Raji (cell line): Measurements from ENCODE around the gene AP1G1.

ENCODE experiments used
- POLR2A ChIP-seq: IDR thresholded peaks from 2 replicates; pipeline ENCODE4 v1.6.1; 2011; ENCODE audit warnings: low read depth, low read length, control low read depth; ENCODE audit not compliant: insufficient read depth

The AP1G1 gene

DNA sequence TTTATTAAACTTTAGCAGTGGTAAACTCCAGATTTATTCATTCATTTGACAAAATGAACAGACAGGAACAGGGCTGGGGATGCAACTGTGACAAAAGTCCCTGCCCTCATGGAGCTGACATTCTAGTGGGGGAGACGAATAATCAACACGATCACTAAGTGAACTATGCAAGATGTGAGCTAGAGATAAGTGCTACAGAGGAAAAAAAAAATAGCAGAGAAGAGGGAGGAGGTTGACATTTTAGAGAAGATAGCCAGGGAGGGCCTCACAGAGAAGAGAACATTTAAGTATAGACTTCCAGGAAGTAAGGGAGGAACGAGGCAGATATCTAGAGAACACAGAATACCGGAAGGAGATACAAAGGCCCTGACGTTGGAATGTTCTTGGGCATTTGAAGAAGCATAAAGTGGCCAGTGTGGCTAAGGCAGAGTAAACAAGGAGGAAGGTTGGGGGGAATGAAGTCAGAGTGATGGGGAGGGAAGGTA lies 17.9 kb upstream of the AP1G1 start:
- TF ChIP-seq POLR2A, result no peak

DNA sequence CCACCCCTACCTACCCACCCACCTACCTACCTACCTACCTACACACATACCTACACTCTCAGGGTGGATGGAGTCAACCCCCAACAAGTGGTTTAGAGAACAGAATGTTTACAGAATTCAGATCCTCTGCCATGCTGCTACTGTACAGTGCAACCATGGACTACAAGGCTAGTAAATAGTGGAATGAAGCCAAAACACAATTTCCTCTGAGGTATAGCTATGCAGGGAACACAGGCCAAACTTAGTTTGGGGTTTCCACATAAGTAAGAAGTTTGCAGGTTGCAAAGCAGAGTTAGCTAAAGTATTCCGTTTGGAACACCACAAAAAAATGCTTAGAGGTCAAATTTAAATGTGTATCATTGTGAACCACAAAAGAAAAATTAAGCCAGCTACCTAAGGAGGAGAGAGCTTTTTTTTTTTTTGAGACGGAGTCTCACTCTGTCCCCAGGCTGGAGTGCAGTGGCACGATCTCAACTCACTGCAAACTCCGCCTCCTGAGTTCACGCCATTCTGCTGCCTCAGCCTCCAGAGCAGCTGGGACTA lies 2.7 kb upstream of the AP1G1 start:
- no peak for TF ChIP-seq POLR2A

DNA sequence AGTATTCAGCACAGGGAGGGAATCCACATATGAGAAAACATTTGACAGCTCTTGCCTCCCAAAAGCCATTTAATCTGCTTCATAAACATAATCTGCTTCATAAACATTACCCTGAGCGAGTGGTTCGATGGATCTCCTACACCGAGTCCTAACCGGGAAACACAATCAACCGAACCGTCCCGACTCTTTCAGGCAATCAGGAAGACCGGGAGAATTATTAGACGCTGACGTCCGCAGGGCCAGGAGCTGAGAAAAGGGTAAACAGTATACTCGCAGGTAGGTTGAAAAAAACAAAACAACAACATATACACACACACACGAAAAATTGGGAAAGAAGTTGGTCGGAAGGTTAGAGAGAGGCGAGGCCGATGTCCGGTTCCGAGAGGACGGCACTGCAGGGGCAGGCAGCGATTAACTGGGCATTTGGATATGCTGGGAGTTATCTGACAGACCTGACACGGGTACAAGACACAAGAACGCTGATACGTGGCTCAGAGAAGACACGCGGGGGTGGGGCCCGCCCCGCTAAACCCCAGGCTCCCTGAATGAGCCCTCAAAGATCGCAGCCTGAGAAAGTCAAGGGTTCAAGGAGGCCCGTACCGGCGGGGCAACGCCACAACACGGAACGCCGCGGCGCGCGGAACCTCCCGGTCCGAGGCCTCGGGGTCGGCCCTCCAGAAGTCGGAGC lies 585 bp downstream of the AP1G1 start:
- no peak for TF ChIP-seq POLR2A

DNA sequence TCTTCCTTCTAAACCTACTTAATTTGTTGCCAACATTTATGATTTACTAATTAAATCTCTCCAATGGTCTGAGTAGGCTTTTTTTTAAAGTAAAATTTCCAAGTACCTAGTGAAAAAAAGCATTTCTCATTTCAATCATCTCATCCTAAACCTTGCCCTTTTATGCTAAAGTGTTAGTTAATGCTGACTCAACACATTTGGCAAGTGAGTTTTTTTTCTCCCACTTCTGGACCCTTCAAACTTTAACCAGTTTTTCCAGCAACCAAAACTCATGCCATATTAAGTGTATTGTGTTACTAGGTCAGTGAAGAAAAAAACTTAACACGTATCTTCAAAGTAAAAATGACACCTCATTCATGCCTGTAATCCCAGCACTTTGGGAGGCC lies 5.3 kb downstream of the AP1G1 start:
- no peak for TF ChIP-seq POLR2A

DNA sequence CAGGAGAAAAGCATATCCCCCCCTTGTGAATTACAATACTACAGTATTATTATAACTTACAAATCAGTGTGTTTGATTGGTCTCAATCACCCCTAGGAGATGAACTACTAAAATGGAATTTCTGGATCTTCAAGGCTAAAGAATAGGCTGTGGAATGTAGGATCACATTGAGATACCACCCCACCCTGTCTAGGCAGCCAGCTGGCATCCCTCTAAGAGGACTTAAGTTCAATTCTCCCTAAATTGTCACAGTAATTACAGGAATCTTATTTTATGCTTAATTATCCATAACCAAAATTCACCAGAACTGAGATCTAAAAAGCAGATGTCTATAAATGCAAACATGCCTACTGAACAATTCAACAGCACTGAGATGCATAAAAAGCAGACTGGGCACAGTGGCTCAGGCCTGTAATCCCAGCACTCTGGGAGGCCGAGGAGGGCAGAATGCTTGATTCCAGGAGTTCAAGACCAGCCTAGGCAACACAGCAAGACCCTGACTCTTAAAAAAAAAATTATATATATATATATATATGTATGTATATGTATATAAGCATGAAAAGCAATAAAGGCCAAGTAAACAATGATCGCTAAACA lies 12.0 kb downstream of the AP1G1 start:
- TF ChIP-seq POLR2A, result no peak

DNA sequence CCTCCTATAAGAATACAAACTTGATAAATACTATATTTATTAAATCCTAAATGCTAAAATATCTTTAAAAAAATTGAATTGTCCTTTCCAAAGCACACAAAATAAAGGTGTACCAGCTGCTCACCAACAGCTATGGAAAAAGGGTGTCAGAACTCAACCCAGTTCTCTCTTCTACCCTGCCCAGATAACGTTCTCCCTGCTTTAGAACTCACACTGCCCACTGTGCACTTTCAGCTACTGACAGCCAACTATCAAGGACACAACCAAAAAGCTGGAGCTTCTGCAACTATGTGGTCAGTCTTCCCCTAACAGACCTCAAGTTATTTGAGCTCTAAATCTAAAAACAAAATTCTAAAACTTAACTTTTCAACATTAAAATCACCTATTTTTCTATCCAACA lies 13.7 kb downstream of the AP1G1 start:
- no peak for TF ChIP-seq POLR2A

DNA sequence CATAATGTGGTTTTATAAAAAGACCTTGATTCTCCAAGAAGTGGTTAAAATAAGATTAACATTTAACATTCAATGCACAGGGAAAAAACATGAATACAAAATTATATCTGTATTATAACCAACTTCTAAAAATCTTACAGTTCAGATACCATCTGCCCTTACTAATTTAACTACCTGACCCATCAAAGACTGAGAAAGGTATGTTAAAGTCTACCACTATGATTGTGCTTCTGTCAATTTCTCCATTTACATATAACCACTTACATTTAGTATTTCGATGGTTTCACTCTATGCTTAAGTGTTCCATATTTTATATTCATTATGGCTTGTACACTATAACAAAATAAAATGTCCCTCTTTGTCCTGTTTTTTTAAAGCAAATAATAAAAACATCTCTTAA lies 14.6 kb downstream of the AP1G1 start:
- TF ChIP-seq POLR2A, result no peak

DNA sequence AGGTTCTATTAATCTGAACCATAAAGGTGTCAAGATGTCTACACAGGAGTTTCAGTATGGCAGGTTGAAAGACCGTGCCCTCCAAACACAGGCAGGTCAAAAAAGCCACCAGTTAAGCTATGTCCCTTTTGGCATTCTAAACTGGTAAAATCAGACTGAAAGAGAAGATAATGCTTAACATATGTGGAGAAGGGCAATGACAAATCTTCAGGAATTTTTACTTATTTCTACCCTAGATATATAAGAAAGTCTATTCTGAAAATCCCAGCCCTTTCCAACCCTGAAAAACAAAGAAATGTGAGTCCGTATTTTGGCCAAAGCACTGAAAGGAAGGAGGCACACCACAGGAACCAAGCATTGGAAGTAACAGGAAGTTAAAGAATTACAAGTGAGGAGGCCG lies 16.5 kb downstream of the AP1G1 start:
- no peak for TF ChIP-seq POLR2A

DNA sequence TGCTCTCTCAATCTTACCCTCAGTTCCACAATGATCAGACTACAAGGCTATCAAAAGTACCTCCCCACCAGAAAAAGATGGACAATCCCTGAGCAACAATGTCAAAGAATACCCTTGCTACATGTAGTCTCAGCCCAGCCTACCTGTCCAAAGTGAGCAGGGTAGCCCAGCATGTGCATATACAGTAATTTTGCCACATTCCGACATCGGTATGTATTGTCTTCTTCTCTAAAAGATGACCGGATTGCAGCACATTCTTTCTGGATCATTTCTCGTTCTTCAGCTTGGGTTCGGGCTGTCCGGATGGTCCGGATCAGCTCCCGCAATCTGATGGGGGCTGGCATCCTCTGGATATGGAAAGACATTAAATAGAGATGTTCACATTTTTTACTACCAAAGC lies 19.5 kb downstream of the AP1G1 start:
- TF ChIP-seq POLR2A, result no peak

DNA sequence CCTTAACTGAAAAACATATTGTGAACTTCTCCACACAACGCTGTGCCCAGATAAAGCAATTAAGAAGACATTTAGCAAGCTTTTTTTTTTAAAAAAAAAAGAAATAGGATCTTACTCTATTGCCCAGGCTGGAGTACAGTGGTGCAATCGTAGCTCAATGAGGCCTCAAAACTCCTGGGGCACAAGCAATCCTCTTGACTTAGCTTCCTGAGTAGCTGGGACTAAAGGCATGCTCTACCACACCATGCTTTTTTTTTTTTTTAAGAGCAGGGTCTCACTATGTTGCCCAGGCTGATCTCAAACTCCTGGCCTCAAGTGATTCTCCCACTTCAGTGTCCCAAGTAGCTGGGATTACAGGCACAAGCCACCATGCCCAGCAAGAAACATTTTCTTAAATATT lies 20.1 kb downstream of the AP1G1 start:
- TF ChIP-seq POLR2A, result no peak

DNA sequence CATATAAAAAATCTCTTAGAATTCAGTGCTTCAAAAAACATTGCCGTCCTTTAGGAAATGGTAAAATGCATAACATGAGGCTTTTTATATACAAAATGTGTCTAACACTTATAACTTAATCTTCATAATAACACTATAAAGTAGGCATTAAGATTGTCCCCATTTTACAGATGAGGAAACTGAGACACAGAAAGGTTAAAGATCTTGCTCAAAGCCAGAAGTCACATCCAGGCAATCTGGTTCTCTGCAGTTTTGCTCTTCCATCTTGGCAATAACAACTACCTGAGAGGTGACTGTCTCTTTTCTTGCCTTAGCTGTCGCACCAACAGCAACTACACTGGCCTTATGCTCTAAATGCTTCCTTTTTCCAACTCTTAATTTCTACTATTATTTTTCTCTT lies 24.5 kb downstream of the AP1G1 start:
- TF ChIP-seq POLR2A, result no peak

DNA sequence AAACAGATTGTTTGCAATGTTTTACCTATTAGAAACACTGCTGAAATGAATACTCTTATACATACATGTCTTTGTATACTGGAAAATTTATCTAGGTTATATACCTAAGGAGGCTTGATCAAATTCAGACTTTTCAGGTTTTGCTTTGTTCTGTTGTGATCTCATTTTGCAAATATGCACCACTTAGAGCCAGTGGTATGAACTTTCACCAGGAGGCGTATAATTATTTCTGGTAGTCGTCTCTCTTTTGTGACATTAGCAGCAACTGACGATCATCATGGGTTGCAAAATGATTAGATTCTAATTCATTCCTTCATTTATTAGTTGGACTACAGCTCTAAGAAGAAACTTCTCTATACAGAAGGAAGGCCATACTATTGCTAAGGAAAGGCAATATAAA lies 26.9 kb downstream of the AP1G1 start:
- TF ChIP-seq POLR2A, result no peak

DNA sequence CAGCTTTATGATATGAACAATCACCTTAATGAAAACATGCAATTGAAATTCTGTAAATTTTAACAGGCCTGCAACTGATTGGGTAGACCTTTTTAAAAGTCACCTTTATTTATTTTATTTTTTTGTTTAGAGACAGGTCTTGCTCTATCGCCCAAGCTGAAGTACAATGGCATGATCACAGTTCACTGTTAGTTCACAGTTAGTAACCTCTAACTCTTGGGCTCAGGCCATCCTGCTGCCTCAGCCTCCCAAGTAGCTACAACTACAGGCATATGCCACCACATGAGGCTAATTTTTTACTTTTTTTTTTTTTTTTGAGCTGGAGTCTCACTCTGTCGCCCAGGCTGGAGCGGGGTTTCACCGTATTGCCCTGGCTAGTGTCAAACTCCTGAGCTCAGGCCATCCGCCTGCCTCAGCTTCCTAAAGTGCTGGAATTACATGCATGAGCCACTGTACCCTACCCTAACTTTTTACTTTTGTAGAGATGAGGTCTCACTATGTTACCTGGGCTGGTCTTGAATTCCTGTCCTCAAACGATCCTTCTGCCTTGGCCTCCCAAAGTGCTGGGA lies 28.0 kb downstream of the AP1G1 start:
- no peak for TF ChIP-seq POLR2A

DNA sequence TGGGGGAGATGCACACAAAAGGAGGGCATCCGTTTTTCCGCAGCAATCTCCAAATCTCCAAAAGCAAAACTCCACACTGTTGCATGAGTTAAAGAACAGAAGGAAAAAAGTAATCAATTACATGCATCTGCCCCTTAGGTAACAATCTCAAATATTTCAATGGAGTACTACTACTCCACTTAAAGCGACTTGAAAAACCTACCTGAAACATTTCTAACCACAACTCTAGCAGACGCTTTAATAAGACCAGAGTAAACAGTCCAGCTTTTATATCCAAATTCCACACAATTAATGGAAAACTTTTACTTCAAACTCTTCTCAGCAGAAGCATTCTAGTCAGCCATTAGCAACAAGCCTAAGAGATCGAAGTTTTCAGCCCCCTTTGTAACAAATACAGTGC lies 29.9 kb downstream of the AP1G1 start:
- no peak for TF ChIP-seq POLR2A

DNA sequence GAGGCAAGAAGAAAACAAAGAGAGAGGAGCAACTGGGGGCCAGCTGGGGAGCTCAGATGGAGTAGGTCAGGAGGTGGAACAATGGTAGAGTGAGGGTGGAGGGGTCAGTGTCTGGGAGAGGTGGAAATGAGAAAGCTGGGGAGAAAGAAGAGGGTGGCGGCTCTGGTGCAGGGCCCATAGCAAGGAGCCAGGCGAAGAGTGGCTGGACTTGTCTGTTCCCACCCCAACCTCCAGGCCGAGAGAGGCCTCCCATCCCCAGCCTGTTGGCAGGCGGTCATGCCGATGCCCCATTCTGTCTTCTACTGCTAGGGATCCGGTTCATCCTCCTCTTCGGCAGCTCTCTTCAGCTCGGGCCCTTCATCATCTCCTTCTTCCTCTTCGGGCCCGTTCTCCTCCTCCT lies 31.3 kb downstream of the AP1G1 start:
- no peak for TF ChIP-seq POLR2A

DNA sequence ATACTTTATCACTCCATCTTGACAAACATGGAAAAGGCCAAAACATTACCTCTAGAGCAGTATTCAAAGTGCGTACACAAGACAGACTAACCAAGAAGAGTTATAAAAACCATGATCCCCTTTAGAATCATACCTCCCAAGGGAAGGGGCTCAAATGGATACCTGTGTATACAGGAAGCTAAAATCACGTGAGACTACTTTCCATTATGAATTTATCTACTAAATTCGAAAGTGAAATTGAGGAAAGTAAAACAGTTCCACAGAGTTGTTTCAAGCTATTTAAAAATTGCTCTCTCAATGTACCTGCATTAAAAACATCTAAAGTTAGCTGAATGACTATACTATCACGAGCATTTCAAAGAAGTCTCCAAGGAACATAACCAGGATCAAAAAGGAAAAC lies 32.7 kb downstream of the AP1G1 start:
- TF ChIP-seq POLR2A, result no peak
